B cell (primary cell): ENCODE data around the gene PTPRN2. TPM values are rescaled to one million over a fixed set of nuclear protein-coding genes. Genes with fewer than 3 reads are reported as not detected.

Source experiments
- ATAC-seq: fragments of 200-7000 bp; cut with Tn5 transposase; one replicate; pipeline ENCODE4 v1.10.0; 2021; ENCODE audit warnings: low read depth, mild to moderate bottlenecking, moderate number of reproducible peaks, moderate library complexity
- CTCF ChIA-PET: fragments of 350-600 bp; sonication (Branson Sonifier 250); formaldehyde crosslinking; loops from one replicate; lab custom pipeline; 2021; ENCODE audit warnings: antibody characterized with exemption, inconsistent platforms; lab: Charles Lee
- POLR2A ChIA-PET: fragments of 350-600 bp; sonication (Branson Sonifier 250); formaldehyde crosslinking; loops from one replicate; lab custom pipeline; 2021; ENCODE audit warnings: antibody characterized with exemption; lab: Charles Lee
- DNase-seq: peaks from one replicate; pipeline ENCODE4 v3.0.0; 2013
- H2AFZ ChIP-seq: 2 replicates; pipeline ENCODE4 v1.6.1; 2012; ENCODE audit warnings: mild to moderate bottlenecking, low read depth, low read length; ENCODE audit not compliant: insufficient read depth, poor library complexity, severe bottlenecking
- H3K27ac ChIP-seq, 2 donors: 1 replicate in 1 of 2; 2 replicates in 1 of 2; pipeline ENCODE4 v1.5.1; 2012 to 2013; ENCODE audit warnings: low read length in 2 of 2, mild to moderate bottlenecking in 2 of 2, moderate library complexity in 1 of 2
- H3K27me3 ChIP-seq, 4 experiments: fragments of 200-600 bp in 1 of 4; sonication (generic) in 1 of 4; replicated peaks in 1 of 4; 1 replicate in 2 of 4; 2 replicates in 2 of 4; pipeline versions ENCODE4 v1.6.1 to v1.7.0; 2013 to 2016; ENCODE audit warnings: low read length in 3 of 4, mild to moderate bottlenecking in 2 of 4, mixed read lengths in 1 of 4, moderate library complexity in 1 of 4; ENCODE audit not compliant: insufficient read depth in 4 of 4, control insufficient read depth in 3 of 4; ENCODE audit errors: control extremely low read depth in 1 of 4
- H3K36me3 ChIP-seq, 2 experiments: replicated peaks in 1 of 2; 1 replicate in 1 of 2; 2 replicates in 1 of 2; pipeline versions ENCODE4 v1.6.1 to v1.7.1; 2013; ENCODE audit warnings: low read length in 1 of 2; ENCODE audit not compliant: insufficient read depth in 2 of 2, control insufficient read depth in 1 of 2; ENCODE audit errors: control extremely low read depth in 1 of 2, extremely low read depth in 1 of 2
- H3K4me1 ChIP-seq, 2 donors: fragments of 200-600 bp in 1 of 2; sonication (generic) in 1 of 2; 1 replicate in 1 of 2; 2 replicates in 1 of 2; pipeline versions ENCODE4 v1.5.1 to v1.6.1; 2013 to 2017; ENCODE audit warnings: low read length in 2 of 2; ENCODE audit not compliant: control insufficient read depth in 2 of 2, insufficient read depth in 2 of 2
- H3K4me2 ChIP-seq: replicated peaks from 2 replicates; pipeline ENCODE3; 2012; ENCODE audit warnings: mild to moderate bottlenecking, low read depth, low read length; ENCODE audit not compliant: poor library complexity, severe bottlenecking
- H3K4me3 ChIP-seq, 5 experiments: fragments of 200-600 bp in 1 of 5; sonication (generic) in 1 of 5; 1 replicate in 3 of 5; 2 replicates in 2 of 5; pipeline versions ENCODE4 v1.5.1 to v1.7.0; 2011 to 2016; ENCODE audit warnings: low read length in 4 of 5, mild to moderate bottlenecking in 4 of 5, low read depth in 2 of 5, control low read depth in 1 of 5, moderate library complexity in 1 of 5; ENCODE audit not compliant: insufficient read depth in 1 of 5; ENCODE audit errors: control extremely low read depth in 1 of 5, extremely low read depth in 1 of 5
- H3K79me2 ChIP-seq: fragments of 200-600 bp; sonication (generic); one replicate; pipeline ENCODE4 v1.6.0; 2016; ENCODE audit warnings: low read length; ENCODE audit not compliant: control insufficient read depth, insufficient read depth
- H3K9ac ChIP-seq: fragments of 200-600 bp; sonication (generic); 2 replicates; pipeline ENCODE4 v1.6.1; 2017; ENCODE audit warnings: mild to moderate bottlenecking, low read length, moderate library complexity
- H3K9me3 ChIP-seq, 3 donors: one replicate each; pipeline versions ENCODE4 v1.6.1 to v1.7.1; 2013; ENCODE audit warnings: low read length in 2 of 3; ENCODE audit not compliant: control insufficient read depth in 2 of 3, insufficient read depth in 1 of 3; ENCODE audit errors: control extremely low read depth in 1 of 3
- H4K20me1 ChIP-seq: 2 replicates; pipeline ENCODE4 v1.6.0; 2012; ENCODE audit warnings: mild to moderate bottlenecking, low read length; ENCODE audit not compliant: insufficient read depth, control insufficient read depth, poor library complexity, severe bottlenecking
- H3K27ac Mint-ChIP-seq: one replicate; pipeline ENCODE4 v1.8.0; 2021; ENCODE audit warnings: mixed read lengths
- H3K27me3 Mint-ChIP-seq: one replicate; pipeline ENCODE4 v1.8.0; 2021; ENCODE audit warnings: mixed read lengths
- H3K4me1 Mint-ChIP-seq: one replicate; pipeline ENCODE4 v1.8.0; 2021; ENCODE audit warnings: mixed read lengths
- H3K4me3 Mint-ChIP-seq: one replicate; pipeline ENCODE4 v1.8.0; 2021; ENCODE audit warnings: mixed read lengths
- H3K9me3 Mint-ChIP-seq: one replicate; pipeline ENCODE4 v1.8.0; 2022; ENCODE audit warnings: mixed read lengths; ENCODE audit not compliant: insufficient read depth
- EZH2 ChIP-seq: IDR thresholded peaks from 2 replicates; pipeline ENCODE4 v1.6.1; 2012; ENCODE audit warnings: borderline replicate concordance, low read depth, mild to moderate bottlenecking, moderate library complexity, low read length; ENCODE audit not compliant: insufficient read depth, poor library complexity, severe bottlenecking
- WGBS: methylation state at CpG from one replicate; pipeline ENCODE4 v1.1.5; 2013; ENCODE audit warnings: missing lambda C conversion rate; ENCODE audit not compliant: insufficient coverage; 5-methylcytosine and 5-hydroxymethylcytosine counted together
- intact Hi-C: fragments of 100-400 bp; cut with micrococcal nuclease; formaldehyde crosslinking; loops from one replicate; pipeline ENCODE4 v1.10.0; 2022
- polyA plus RNA-seq: library from polyadenylated mRNA; depleted of rRNA; stranded (reverse); fragments of >200 nt; gene quantifications from 2 replicates; pipeline ENCODE4 v1.2.3, GENCODE V29; 2012
- total RNA-seq, 2 donors: library from RNA; stranded (reverse); fragments of 120-200 nt in 1 of 2; gene quantifications; 1 replicate in 1 of 2; 2 replicates in 1 of 2; pipeline versions ENCODE4 v1.2.3 to v1.2.4, GENCODE V29; 2013 to 2022
- TF ChIP-seq, protein P1 (sequence below): fragments of 200-600 bp; IDR thresholded peaks from one replicate; pipeline ENCODE4 v1.8.0; 2022; ENCODE audit warnings: antibody characterized with exemption, mild to moderate bottlenecking

Gene PTPRN2
- total and polyA plus RNA-seq, 2 donors (not counting 1 experiment from before 2014, with no cell fraction given), result 2.0 to 5.0 TPM

DNA sequence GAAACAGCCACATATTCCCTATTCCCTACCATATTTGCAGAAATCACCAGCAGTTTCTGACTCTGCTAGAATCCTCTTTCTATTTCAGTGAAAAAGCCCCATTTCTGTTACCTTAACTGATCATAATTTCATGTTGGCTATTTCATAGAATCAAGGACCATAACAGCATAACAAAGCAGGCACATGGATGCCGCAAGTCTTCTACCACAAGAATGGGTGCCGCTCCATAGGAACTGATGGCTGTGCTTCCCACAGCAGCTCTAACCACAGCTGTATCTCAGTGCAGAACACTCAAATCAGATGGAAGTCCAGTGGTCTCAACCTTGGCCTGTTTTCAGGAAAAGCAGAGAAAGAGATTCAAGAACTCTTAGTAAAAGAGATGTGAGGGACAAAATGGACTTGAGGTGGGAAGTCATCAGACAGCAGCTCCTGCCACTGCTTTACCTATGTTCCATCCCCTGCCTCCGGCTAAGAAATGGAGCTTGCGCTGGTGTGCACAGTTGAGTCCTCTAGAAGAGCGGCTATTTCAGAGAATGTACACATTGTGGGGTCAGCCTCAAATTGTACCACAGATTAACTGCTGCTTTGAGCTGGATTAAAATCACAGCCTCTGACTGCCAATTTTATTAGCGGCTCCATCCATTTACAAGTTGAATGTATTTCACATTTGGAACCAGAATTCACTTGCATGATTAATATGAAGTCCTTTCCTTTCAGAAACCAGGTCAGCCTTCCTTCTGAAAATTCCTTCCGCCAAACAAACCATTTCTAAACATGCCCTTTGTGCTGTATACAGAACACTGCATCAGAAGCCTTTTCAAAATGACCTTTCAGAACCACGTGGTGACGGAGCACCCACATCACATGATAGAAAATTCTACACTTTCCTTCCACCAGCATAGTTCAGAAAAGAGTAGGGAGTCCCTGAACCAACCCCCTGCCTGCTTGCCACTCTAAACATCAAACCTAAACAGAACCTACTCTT lies 7.7 kb downstream of the PTPRN2 start:
- intact Hi-C loops, result no loop called here
- Histone ChIP-seq H3K27me3 (peaks cover 0 to 21% (median 13%) of the 10 kb centered on the region in 4 experiments), H3K4me2 (no peak overlapping the region), H2AFZ (no peak overlapping the region), H3K4me1 (peaks cover 0 to 19% of the 10 kb centered on the region in 2 donors), H3K79me2 (no peaks in the 10 kb centered on the region), H3K4me3 (no peak overlapping the region), H3K9ac (no peak overlapping the region), H3K36me3 (no peaks in the 10 kb centered on the region), H3K27ac (no peak overlapping the region), H3K9me3 (peaks cover 0 to 16% (median 12%) of the 10 kb centered on the region in 3 donors), H4K20me1 (no peaks in the 10 kb centered on the region)
- ChIA-PET CTCF (no interaction called here), POLR2A (no interaction called here)
- ATAC-seq (no peak), DNase-seq (no peak)
- no peak overlapping the region for H3K4me3 Mint-ChIP-seq
- H3K9me3 Mint-ChIP-seq, result peaks cover 10% of the 10 kb centered on the region
- TF ChIP-seq, protein P1, sequence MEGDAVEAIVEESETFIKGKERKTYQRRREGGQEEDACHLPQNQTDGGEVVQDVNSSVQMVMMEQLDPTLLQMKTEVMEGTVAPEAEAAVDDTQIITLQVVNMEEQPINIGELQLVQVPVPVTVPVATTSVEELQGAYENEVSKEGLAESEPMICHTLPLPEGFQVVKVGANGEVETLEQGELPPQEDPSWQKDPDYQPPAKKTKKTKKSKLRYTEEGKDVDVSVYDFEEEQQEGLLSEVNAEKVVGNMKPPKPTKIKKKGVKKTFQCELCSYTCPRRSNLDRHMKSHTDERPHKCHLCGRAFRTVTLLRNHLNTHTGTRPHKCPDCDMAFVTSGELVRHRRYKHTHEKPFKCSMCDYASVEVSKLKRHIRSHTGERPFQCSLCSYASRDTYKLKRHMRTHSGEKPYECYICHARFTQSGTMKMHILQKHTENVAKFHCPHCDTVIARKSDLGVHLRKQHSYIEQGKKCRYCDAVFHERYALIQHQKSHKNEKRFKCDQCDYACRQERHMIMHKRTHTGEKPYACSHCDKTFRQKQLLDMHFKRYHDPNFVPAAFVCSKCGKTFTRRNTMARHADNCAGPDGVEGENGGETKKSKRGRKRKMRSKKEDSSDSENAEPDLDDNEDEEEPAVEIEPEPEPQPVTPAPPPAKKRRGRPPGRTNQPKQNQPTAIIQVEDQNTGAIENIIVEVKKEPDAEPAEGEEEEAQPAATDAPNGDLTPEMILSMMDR, result no peak
- TF ChIP-seq EZH2, result no peak
- WGBS, result 98% methylated on average over 6 of the region's 9 CpGs
- H3K27ac Mint-ChIP-seq, result no peak overlapping the region
- peaks cover 8% of the 10 kb centered on the region for H3K4me1 Mint-ChIP-seq
- H3K27me3 Mint-ChIP-seq, result peaks cover 24% of the 10 kb centered on the region
